ENCODE data around the gene LPAR3. TPM values are rescaled to one million over a fixed set of nuclear protein-coding genes. Genes with fewer than 3 reads are reported as not detected.

LPAR3 gene
- total RNA-seq, 1 donor from 2014 or later = 6.4 TPM

GRCh38 chr1:84844094-84844493 lies 48.9 kb downstream of the LPAR3 start:
- no peak for TF ChIP-seq CTCF (conservative IDR thresholded peaks at IDR 0.05)
- Mint-ChIP-seq H3K36me3 (no peaks in the 10 kb centered on the region), H3K27me3 (no peaks in the 10 kb centered on the region), H3K27ac (peak overlapping the region; percentile 0), H3K4me1 (ENCODE audit: unreplicated experiment) (peaks cover 20% of the 10 kb centered on the region), H3K4me3 (peak overlapping the region; percentile 31), H3K9me3 (no peaks in the 10 kb centered on the region)
- DNase-seq (ENCODE audit: extremely low spot score, unreplicated experiment) = no peak

- H3K4me1 Mint-ChIP-seq (ENCODE audit: unreplicated experiment) = peaks cover 17% of the 10 kb centered on the region
- peaks cover 4% of the 10 kb centered on the region for H3K27me3 Mint-ChIP-seq
- H3K36me3 Mint-ChIP-seq = no peaks in the 10 kb centered on the region
- TF ChIP-seq CTCF (conservative IDR thresholded peaks at IDR 0.05) = no peak
- H3K27ac Mint-ChIP-seq = peak overlapping the region; percentile 37
- no peaks in the 10 kb centered on the region for H3K9me3 Mint-ChIP-seq
- peak overlapping the region; percentile 29 for H3K4me3 Mint-ChIP-seq
- no peak for DNase-seq (ENCODE audit: extremely low spot score, unreplicated experiment)
Observed at GRCh38 chr1:84842748-84843231, 50.2 kb downstream of the LPAR3 start.

- no peak for DNase-seq (ENCODE audit: extremely low spot score, unreplicated experiment)
- peaks cover 11% of the 10 kb centered on the region for H3K4me1 Mint-ChIP-seq (ENCODE audit: unreplicated experiment)
- H3K36me3 Mint-ChIP-seq = no peaks in the 10 kb centered on the region
- H3K27me3 Mint-ChIP-seq = peaks cover 4% of the 10 kb centered on the region
- no peak overlapping the region for H3K27ac Mint-ChIP-seq
- H3K9me3 Mint-ChIP-seq = no peaks in the 10 kb centered on the region
- TF ChIP-seq CTCF (conservative IDR thresholded peaks at IDR 0.05) = no peak
- H3K4me3 Mint-ChIP-seq = no peak overlapping the region
Observed at GRCh38 chr1:84841971-84842370, 51.0 kb downstream of the LPAR3 start.

- peaks cover 10% of the 10 kb centered on the region for H3K4me1 Mint-ChIP-seq (ENCODE audit: unreplicated experiment)
- H3K36me3 Mint-ChIP-seq = no peaks in the 10 kb centered on the region
- no peak overlapping the region for H3K4me3 Mint-ChIP-seq
- H3K9me3 Mint-ChIP-seq = no peaks in the 10 kb centered on the region
- no peak for TF ChIP-seq CTCF (conservative IDR thresholded peaks at IDR 0.05)
- no peak overlapping the region for H3K27ac Mint-ChIP-seq
- no peak for DNase-seq (ENCODE audit: extremely low spot score, unreplicated experiment)
- H3K27me3 Mint-ChIP-seq = peaks cover 4% of the 10 kb centered on the region
Observed at GRCh38 chr1:84840346-84840745, 52.7 kb downstream of the LPAR3 start.

- no peak overlapping the region for H3K27ac Mint-ChIP-seq
- H3K4me1 Mint-ChIP-seq (ENCODE audit: unreplicated experiment) = peaks cover 10% of the 10 kb centered on the region
- H3K4me3 Mint-ChIP-seq = no peak overlapping the region
- peaks cover 4% of the 10 kb centered on the region for H3K27me3 Mint-ChIP-seq
- no peak for TF ChIP-seq CTCF (conservative IDR thresholded peaks at IDR 0.05)
- DNase-seq (ENCODE audit: extremely low spot score, unreplicated experiment) = no peak
- no peaks in the 10 kb centered on the region for H3K36me3 Mint-ChIP-seq
- H3K9me3 Mint-ChIP-seq = no peaks in the 10 kb centered on the region
Observed at GRCh38 chr1:84839544-84839943, 53.5 kb downstream of the LPAR3 start.

GRCh38 chr1:84836145-84836544 lies 56.9 kb downstream of the LPAR3 start:
- no peaks in the 10 kb centered on the region for H3K36me3 Mint-ChIP-seq
- H3K9me3 Mint-ChIP-seq = no peaks in the 10 kb centered on the region
- peaks cover 6% of the 10 kb centered on the region for H3K4me1 Mint-ChIP-seq (ENCODE audit: unreplicated experiment)
- H3K27me3 Mint-ChIP-seq = peaks cover 4% of the 10 kb centered on the region
- no peak overlapping the region for H3K4me3 Mint-ChIP-seq
- no peak for TF ChIP-seq CTCF (conservative IDR thresholded peaks at IDR 0.05)
- no peak for DNase-seq (ENCODE audit: extremely low spot score, unreplicated experiment)
- no peak overlapping the region for H3K27ac Mint-ChIP-seq

Data from type B pancreatic cell (in vitro differentiated cells).